Pancreas (tissue), 10 donors: Measurements from ENCODE around the gene CTH. TPM values are rescaled to one million over a fixed set of nuclear protein-coding genes. Genes with fewer than 3 reads are reported as not detected.
"Not testable (repeated sequence)": the region's sequence is repeated elsewhere in the genome, so short reads cannot be mapped to it uniquely, and the experiment has no call there.

Experiments
- ATAC-seq, 4 donors: fragments of 200-7000 bp; cut with Tn5 transposase; one replicate each; pipeline versions ENCODE4 v1.8.0 to v1.9.1; 2020; ENCODE audit warnings: mild to moderate bottlenecking in 4 of 4, moderate library complexity in 4 of 4
- DNase-seq, 6 donors: peaks; one replicate each; pipeline ENCODE4 v3.0.0-alpha.2; 2020
- FAIRE-seq: peaks from 2 replicates; lab custom pipeline; 2012; peaks lifted over from hg19 to GRCh38; lab: Jason Lieb, UNC
- H3K27ac ChIP-seq, 4 donors: fragments of 200-600 bp; sonication (generic); 1 replicate in 3 of 4; 2 replicates in 1 of 4; pipeline versions ENCODE4 v1.5.0 to v1.8.0; 2020
- H3K27me3 ChIP-seq, 4 donors: fragments of 200-600 bp; one replicate each; pipeline ENCODE4 v1.8.0; 2021
- H3K36me3 ChIP-seq, 3 donors: fragments of 200-600 bp; sonication (generic) in 1 of 3; one replicate each; pipeline versions ENCODE4 v1.5.0 to v1.8.0; 2020 to 2021
- H3K4me1 ChIP-seq, 3 donors: fragments of 200-600 bp; one replicate each; pipeline ENCODE4 v1.8.0; 2021
- H3K4me3 ChIP-seq, 4 donors: fragments of 200-600 bp; sonication (generic) in 2 of 4; one replicate each; pipeline versions ENCODE4 v1.5.0 to v1.8.0; 2020 to 2021
- H3K9me3 ChIP-seq, 4 donors: fragments of 200-600 bp; one replicate each; pipeline ENCODE4 v1.8.0; 2021
- CTCF ChIP-seq, 4 donors: fragments of 200-600 bp; sonication (generic) in 3 of 4; IDR thresholded peaks; one replicate each; pipeline versions ENCODE4 v1.5.0 to v1.8.0; 2021; ENCODE audit warnings: antibody characterized with exemption in 4 of 4
- WGBS, 2 donors: extraction: QIAGEN DNeasy Blood & Tissue Kit; methylation state at CpG; one replicate each; pipeline ENCODE4 v1.1.7; 2013; 5-methylcytosine and 5-hydroxymethylcytosine counted together
- intact Hi-C, 3 donors: fragments of 100-400 bp; cut with DNase I; formaldehyde crosslinking; loops; one replicate each; pipeline versions ENCODE4 v1.11.1 to v1.14.2; 2022
- polyA plus RNA-seq, 2 donors: library from polyadenylated mRNA; stranded (reverse); fragments of 200-250 nt; gene quantifications; one replicate each; pipeline ENCODE4 v1.2.3, GENCODE V29; 2013
- total RNA-seq, 6 donors: library from RNA; stranded (reverse); fragmentation: NEBNext Ultra II Directional in 4 of 6; extraction: Animal tissue kit (Norgen Biotek cat#: 25700) in 4 of 6; gene quantifications; one replicate each; pipeline versions ENCODE4 v1.2.1 to v1.2.4, GENCODE V29; 2021 to 2023
- donor health status: healthy with polysubstance abuse.
- donor health status: DM: no; HTN: no; CAD: no; lungs with moderate emphysema.
- donor health status: DM: no; HTN: no; CAD: no.
- donor health status: control.
- donor health status: control.
- donor health status: Bipolar disorder and iron deficiency.
- donor health status: DM: yes; HTN: yes; CAD: no.
- donor health status: DM: no; HTN: no; CAD: no.
- donor health status: DM: no; HTN: no; CAD: no.
- donor health status: DM: yes; HTN: yes; CAD: no.

CTH gene
- total and polyA plus RNA-seq, 8 donors: 3.3 to 39.7 (median 5.2) TPM

GRCh38 chr1:70440642-70441391 lies 29.7 kb downstream of the CTH start:
- no peaks in the 10 kb centered on the region for H3K36me3 ChIP-seq
- no peaks in the 10 kb centered on the region for H3K27me3 ChIP-seq
- DNase-seq (peak in 1 of 6 donors; percentile 49), FAIRE-seq (no peak), ATAC-seq (peak; percentile 75 to 95 (median 79))
- intact Hi-C loops: no loop called here
- no peak overlapping the region for H3K27ac ChIP-seq
- 49 to 61% methylated on average over 2 of the region's 2 CpGs for WGBS, 2 donors
- H3K9me3 ChIP-seq: peaks cover 0 to 2% (median 0%) of the 10 kb centered on the region in 4 donors
- H3K4me3 ChIP-seq: no peak overlapping the region
- TF ChIP-seq CTCF (IDR thresholded peaks at IDR 0.05): no peak
- H3K4me1 ChIP-seq: no peaks in the 10 kb centered on the region

GRCh38 chr1:70441392-70442035 lies 30.4 kb downstream of the CTH start:
- ATAC-seq (no peak), DNase-seq (no peak), FAIRE-seq (no peak)
- no peaks in the 10 kb centered on the region for H3K36me3 ChIP-seq
- H3K9me3 ChIP-seq: peaks cover 0 to 2% (median 0%) of the 10 kb centered on the region in 4 donors
- H3K4me3 ChIP-seq: no peak overlapping the region
- H3K27ac ChIP-seq: no peak overlapping the region
- no peaks in the 10 kb centered on the region for H3K4me1 ChIP-seq
- no peaks in the 10 kb centered on the region for H3K27me3 ChIP-seq
- no peak for TF ChIP-seq CTCF (IDR thresholded peaks at IDR 0.05)
- intact Hi-C loops: no loop called here
- WGBS, 2 donors: 69 to 76% methylated on average over 5 of the region's 5 CpGs

GRCh38 chr1:70442490-70442889 lies 31.4 kb downstream of the CTH start:
- H3K4me1 ChIP-seq: no peaks in the 10 kb centered on the region
- no peaks in the 10 kb centered on the region for H3K27me3 ChIP-seq
- TF ChIP-seq CTCF (IDR thresholded peaks at IDR 0.05): no peak
- peaks cover 0 to 2% (median 0%) of the 10 kb centered on the region in 4 donors for H3K9me3 ChIP-seq
- FAIRE-seq (no peak), ATAC-seq (no peak), DNase-seq (no peak)
- H3K4me3 ChIP-seq: no peak overlapping the region
- intact Hi-C loops: no loop called here
- H3K36me3 ChIP-seq: no peaks in the 10 kb centered on the region
- H3K27ac ChIP-seq: no peak overlapping the region
- WGBS, 2 donors: 75 to 88% methylated on average over 2 of the region's 2 CpGs

GRCh38 chr1:70443739-70444138 lies 32.7 kb downstream of the CTH start:
- Histone ChIP-seq H3K9me3 (peaks cover 0 to 2% (median 0%) of the 10 kb centered on the region in 4 donors), H3K27ac (no peak overlapping the region), H3K4me3 (no peak overlapping the region), H3K4me1 (no peaks in the 10 kb centered on the region), H3K36me3 (no peaks in the 10 kb centered on the region), H3K27me3 (no peaks in the 10 kb centered on the region)
- ATAC-seq (no peak), DNase-seq (no peak), FAIRE-seq (no peak)
- no peak for TF ChIP-seq CTCF (IDR thresholded peaks at IDR 0.05)
- intact Hi-C loops: no loop called here
- 53 to 77% methylated on average over 1 of the region's 1 CpG for WGBS, 2 donors

- no peak overlapping the region for H3K27ac ChIP-seq
- 65 to 71% methylated on average over 8 of the region's 8 CpGs for whole genome bisulfite sequencing, 2 donors
- DNase-seq (no peak), ATAC-seq (no peak), FAIRE-seq (no peak)
- H3K4me1 ChIP-seq: no peaks in the 10 kb centered on the region
- no peaks in the 10 kb centered on the region for H3K27me3 ChIP-seq
- no peak for TF ChIP-seq CTCF (IDR thresholded peaks at IDR 0.05)
- H3K9me3 ChIP-seq: no peaks in the 10 kb centered on the region
- intact Hi-C loops: no loop called here
- no peaks in the 10 kb centered on the region for H3K36me3 ChIP-seq
- no peak overlapping the region for H3K4me3 ChIP-seq
These were observed 38.0 kb downstream of the CTH start for GRCh38 chr1:70449049-70449448.

GRCh38 chr1:70452164-70452939 lies 41.3 kb downstream of the CTH start:
- H3K4me3 ChIP-seq, intact Hi-C loops, H3K9me3 ChIP-seq, DNase-seq, H3K36me3 ChIP-seq, FAIRE-seq, ATAC-seq, H3K27ac ChIP-seq, H3K27me3 ChIP-seq, H3K4me1 ChIP-seq: not testable (repeated sequence)
- WGBS, 2 donors: 73 to 98% methylated on average over 3 of the region's 3 CpGs
